ENCODE data around the gene MSL1. TPM values are rescaled to one million over a fixed set of nuclear protein-coding genes. Genes with fewer than 3 reads are reported as not detected.

Gene MSL1
- total and polyA plus RNA-seq, 12 donors, result 26.3 to 65.0 (median 40.4) TPM

- no peak overlapping the region for H3K27ac ChIP-seq
- peak in 1 of 8 donors; percentile 40 for ATAC-seq
- peaks cover 6 to 38% (median 11%) of the 10 kb centered on the region in 9 donors for H3K4me1 ChIP-seq
- H3K27me3 ChIP-seq, result peaks cover 0 to 14% (median 0%) of the 10 kb centered on the region in 7 donors
- DNase-seq, result no peak
- no peak for TF ChIP-seq CTCF (IDR thresholded peaks at IDR 0.05)
- intact Hi-C loops (cut with DNase I), result loop anchor here in 1 of 10 donors (10.0 kb wide), 1 partner anchor 143 kb away; no protein-coding TSS in a partner anchor
- peaks cover 0 to 49% (median 17%) of the 10 kb centered on the region in 9 donors for H3K36me3 ChIP-seq
- H3K4me3 ChIP-seq, result peak overlapping the region in 8 of 10 donors; percentile 37 to 62 (median 56)
- no peaks in the 10 kb centered on the region for H3K9me3 ChIP-seq
- 67 to 76% methylated on average over 30 to 43 of the region's 46 CpGs for whole genome bisulfite sequencing, 2 donors
Measured at GRCh38 chr17:40178021-40178601, 56.3 kb downstream of the MSL1 start.

- ATAC-seq, result peak in 1 of 8 donors; percentile 7
- H3K27me3 ChIP-seq, result peaks cover 0 to 14% (median 0%) of the 10 kb centered on the region in 7 donors
- H3K36me3 ChIP-seq, result peaks cover 0 to 43% (median 12%) of the 10 kb centered on the region in 9 donors
- H3K4me3 ChIP-seq, result no peak overlapping the region
- 97 to 98% methylated on average over 7 of the region's 7 CpGs for WGBS, 2 donors
- peaks cover 6 to 40% (median 11%) of the 10 kb centered on the region in 9 donors for H3K4me1 ChIP-seq
- no peak for TF ChIP-seq CTCF (IDR thresholded peaks at IDR 0.05)
- H3K27ac ChIP-seq, result no peak overlapping the region
- no peak for DNase-seq
- H3K9me3 ChIP-seq, result no peaks in the 10 kb centered on the region
- intact Hi-C loops (cut with DNase I), result loop anchor here in 1 of 10 donors (10.0 kb wide), 1 partner anchor 144 kb away; no protein-coding TSS in a partner anchor
Measured at GRCh38 chr17:40178660-40179059, 56.9 kb downstream of the MSL1 start.

GRCh38 chr17:40179923-40180659 is 58.3 kb downstream of the MSL1 start:
- no peak for DNase-seq
- no peak for ATAC-seq
- no peak overlapping the region for H3K4me3 ChIP-seq
- intact Hi-C loops (cut with DNase I), result loop anchor here in 1 of 10 donors (10.0 kb wide), 1 partner anchor 145 kb away; no protein-coding TSS in a partner anchor
- peaks cover 6 to 40% (median 11%) of the 10 kb centered on the region in 9 donors for H3K4me1 ChIP-seq
- 79 to 80% methylated on average over 6 of the region's 6 CpGs for WGBS, 2 donors
- H3K27me3 ChIP-seq, result peaks cover 0 to 14% (median 0%) of the 10 kb centered on the region in 7 donors
- H3K36me3 ChIP-seq, result peaks cover 0 to 35% (median 5%) of the 10 kb centered on the region in 9 donors
- no peak for TF ChIP-seq CTCF (IDR thresholded peaks at IDR 0.05)
- H3K27ac ChIP-seq, result peak overlapping the region in 1 of 10 donors; percentile 26
- no peaks in the 10 kb centered on the region for H3K9me3 ChIP-seq

- no peaks in the 10 kb centered on the region for H3K9me3 ChIP-seq
- H3K27ac ChIP-seq, result peak overlapping the region in 3 of 10 donors; percentile 1 to 26 (median 12)
- peaks cover 0 to 14% (median 0%) of the 10 kb centered on the region in 7 donors for H3K27me3 ChIP-seq
- H3K4me3 ChIP-seq, result no peak overlapping the region
- peaks cover 0 to 29% (median 5%) of the 10 kb centered on the region in 9 donors for H3K36me3 ChIP-seq
- intact Hi-C loops (cut with DNase I), result no loop called here
- ATAC-seq, result no peak
- 50 to 59% methylated on average over 5 of the region's 5 CpGs for WGBS, 2 donors
- TF ChIP-seq CTCF (IDR thresholded peaks at IDR 0.05), result no peak
- no peak for DNase-seq
- peaks cover 6 to 40% (median 11%) of the 10 kb centered on the region in 9 donors for H3K4me1 ChIP-seq
Measured at GRCh38 chr17:40180694-40181093, 58.9 kb downstream of the MSL1 start.
